Stimulated activated CD8-positive, alpha-beta memory T cell treated with anti-CD3 and anti-CD28 coated beads, Interleukin-2, amount 100 ng/mL, for 48 hours (primary cell): ENCODE results near the gene ZMYM4.
"Not testable (repeated sequence)": the region's sequence is repeated elsewhere in the genome, so short reads cannot be mapped to it uniquely, and the experiment has no call there.

Experiments used
- DNase-seq, 2 donors: peaks; one replicate each; pipeline ENCODE4 v3.0.0-alpha.2; 2020; ENCODE audit warnings: low read depth in 2 of 2

Gene ZMYM4

DNA sequence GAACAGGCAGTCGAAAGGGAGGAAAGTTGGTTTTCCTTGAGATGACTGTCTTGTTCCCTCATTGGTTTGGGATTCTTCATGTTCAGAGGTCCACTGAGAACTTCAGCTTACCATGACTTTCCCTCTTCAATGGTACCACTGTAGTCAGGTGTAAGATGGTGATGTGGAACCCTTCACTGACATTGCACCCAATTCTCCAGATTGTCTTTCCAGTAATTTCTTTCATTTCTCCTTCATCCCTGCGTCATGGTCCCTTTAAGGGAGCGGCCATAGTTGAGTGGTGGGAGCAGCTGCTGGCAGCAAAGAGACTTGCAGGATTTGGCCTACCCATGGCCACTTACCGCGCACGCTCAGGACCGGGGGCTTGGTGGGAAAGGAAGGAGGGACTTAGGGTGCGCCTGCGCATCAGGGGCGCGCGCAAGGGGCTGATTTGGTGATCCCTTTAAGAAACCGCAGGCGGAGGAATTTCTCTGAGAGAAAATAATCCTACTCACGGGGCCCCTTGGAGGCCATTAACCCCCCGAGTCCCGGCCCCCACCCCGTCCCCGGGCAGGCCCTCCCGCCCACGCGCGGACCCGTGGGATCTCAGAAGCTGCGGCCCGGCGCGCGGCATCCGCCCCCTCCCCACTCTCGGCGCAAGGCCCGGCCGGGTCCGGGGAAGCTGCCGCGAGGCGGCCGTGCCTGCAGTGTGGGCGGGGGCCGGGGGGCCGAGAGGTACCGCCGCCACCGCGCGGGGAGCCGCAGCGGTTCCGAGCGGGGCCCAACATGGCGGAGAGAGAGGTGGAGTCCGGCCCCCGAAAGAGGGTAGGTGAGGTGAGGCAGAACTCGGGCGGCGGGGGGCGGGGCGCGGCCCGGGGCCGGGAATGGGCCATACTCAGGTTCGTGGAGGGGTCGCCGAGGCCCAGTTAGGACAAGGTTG, at the start of gene ZMYM4:
TSS of gene ZMYM4 (plus strand) at position 428 of the 919 bp plus-strand sequence. CDS start at position 766, 338 bp downstream.
- peak; percentile 81 to 84 for DNase-seq

DNA sequence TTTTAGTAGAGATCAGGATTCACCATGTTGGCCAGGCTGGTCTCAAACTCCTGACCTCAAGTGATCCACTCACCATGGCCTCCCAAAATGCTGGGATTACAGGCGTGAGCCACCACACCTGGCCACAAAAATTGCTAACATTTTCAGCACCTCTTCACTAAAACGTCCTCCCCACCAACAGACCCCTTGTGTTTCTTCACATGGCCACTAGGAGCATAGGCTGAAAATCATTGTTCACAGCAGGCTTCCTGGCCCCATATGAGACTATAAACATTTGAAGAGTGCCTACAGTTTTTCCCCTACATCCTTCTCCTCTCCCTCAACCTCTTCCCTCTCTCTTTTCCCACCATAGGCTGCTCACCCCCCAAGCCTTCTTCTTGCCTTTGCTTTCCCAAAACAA, 47.5 kb upstream of the ZMYM4 start:
- no peak for DNase-seq

DNA sequence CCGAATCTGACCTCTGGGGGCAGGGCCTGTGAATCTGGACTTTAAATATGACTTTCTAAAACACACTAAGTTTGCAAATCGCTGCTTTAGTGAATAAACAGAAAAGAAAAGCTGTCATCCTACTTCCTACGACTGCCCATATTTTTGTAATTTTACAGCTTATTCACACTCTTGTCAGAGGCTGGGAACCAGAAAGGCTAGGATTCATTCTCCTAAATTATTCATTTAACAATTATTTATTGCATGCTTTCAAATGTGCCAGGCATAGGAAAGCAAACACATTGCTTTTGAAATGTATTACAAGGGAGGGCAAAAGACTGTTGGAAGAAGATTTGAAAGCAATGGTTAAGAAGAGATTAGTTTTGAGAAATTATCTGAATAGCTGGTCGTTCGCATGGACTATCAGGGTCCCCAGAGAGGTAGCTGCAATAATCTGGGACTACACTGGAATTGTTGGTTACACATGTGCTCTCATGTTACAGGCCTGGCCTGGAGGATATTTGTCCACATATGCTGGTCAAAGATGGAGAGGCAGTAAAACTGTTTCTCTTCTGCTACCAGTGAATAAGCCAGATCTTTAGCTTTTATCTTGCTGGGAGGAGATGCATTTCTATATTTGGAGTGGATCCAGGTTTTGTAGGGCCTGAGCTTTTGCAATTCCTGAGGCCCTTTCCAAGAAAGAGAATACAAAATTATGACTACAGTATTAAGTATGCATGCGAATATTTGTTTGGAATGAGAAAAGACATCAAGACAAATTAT, 46.0 kb upstream of the ZMYM4 start:
- DNase-seq: no peak

DNA sequence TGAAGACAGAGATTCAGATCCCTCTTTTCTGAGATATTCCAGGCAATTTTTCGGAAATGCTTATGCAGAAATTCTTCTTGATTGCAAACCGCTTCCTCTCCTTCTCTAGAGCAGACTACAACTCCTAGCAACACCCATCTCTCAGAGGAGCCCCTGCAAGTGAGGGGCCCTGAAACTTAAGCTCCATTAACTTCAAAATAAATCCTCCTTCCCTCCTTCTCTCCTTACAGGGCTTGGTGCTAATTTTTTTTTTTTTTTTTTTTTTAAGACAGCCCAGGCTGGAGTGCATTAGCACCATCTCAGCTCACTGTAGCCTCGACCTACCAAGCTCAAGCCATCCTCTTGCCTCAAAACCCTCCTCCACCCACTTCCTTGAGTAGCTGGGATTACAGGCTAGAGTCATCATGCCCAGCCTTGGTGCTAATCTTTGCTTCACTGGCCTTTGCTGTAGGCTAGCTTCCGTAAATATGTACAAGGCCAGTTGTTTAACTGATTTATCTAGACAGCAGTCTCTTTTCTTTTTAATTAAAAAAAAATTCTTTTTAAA, 45.4 kb upstream of the ZMYM4 start:
- no peak for DNase-seq

DNA sequence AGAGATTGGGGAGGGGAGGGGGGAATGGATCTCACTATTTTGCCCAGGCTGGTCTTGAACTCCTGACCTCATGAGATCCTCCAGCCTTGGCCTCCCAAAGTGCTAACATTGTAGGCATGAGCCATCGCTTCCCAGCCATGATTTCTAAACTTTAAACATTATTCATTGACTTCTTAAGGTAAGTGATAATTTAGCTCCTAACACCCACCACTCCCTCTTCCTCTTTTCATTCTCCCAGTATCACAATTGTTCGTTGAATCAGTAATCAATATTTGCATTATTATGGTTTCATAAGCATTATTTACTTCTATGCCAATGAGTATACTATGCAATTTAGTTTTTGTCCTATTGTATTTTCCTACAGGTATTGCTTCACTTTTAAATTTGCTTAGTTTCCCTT, 42.0 kb upstream of the ZMYM4 start:
- DNase-seq: no peak

DNA sequence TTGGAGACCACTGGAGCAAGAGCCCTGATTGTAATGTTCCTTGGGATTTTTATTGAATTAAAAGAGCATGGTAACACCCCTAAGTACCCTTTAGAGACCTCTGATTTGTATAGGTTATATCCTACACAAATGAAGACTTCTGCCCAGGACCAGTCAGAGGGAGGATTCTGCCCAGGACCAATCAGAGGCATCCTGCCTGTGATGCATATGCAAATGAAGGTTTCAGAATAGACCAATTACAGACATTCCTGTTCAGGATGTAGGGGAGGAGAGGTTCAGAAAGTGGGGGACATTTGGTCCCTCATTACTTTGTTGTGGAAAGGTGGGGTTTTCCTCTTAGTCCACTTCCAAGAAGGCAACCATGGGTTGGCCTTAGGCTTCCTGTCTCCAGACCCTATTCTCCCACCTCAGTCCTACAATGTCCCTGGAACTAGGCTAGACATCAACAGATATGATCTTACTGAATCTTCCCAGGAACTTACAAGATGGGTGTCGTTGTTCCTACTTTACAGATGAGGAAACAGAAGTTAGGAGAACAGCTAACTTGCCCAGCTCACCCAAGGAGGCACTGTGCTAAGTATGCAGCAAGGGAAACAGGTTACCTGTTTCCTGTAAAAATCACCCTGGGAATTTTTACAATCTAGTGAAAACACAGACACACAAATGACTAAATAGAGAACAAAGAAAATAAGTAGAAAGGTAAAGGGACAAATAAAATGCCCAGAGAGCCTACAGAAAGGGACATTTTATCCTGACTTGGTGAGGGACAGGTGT, 38.7 kb upstream of the ZMYM4 start:
- no peak for DNase-seq

DNA sequence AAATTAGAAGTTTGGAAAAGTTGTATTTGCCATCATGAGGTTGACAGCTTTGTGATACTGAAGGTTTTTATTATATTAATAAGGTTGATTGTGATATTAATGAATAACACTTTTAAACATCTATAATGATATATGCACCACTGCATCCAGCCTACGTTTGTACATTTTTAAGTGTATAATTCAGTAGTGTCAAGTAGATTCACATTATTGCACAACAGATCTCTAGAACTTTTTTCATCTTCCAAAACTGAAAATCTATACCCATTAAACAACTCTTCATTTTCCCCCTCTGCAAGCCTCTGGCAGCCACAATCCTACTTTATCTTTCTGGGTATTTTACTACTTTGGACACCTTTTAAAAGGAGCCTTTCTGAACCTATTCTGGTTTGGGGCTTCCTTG, 37.2 kb upstream of the ZMYM4 start:
- DNase-seq: no peak

DNA sequence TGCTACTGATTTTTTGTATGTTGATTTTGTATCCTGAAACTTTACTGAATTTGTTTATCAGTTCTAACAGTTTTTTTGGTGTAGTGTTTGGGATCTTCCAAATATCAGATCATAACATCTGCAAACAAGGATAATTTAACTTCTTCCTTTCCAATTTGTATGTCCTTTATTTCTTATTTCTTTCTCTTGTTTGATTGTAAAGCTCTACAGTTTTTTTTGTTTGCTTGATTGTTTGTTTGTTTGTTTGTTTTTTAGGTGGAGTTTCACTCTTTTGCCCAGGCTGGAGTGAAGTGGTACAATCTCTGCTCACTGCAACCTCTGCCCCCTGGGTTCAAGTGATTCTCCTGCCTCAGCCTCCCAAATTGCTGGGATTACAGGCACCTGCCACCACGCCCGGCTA, 31.7 kb upstream of the ZMYM4 start:
- not testable (repeated sequence) for DNase-seq

DNA sequence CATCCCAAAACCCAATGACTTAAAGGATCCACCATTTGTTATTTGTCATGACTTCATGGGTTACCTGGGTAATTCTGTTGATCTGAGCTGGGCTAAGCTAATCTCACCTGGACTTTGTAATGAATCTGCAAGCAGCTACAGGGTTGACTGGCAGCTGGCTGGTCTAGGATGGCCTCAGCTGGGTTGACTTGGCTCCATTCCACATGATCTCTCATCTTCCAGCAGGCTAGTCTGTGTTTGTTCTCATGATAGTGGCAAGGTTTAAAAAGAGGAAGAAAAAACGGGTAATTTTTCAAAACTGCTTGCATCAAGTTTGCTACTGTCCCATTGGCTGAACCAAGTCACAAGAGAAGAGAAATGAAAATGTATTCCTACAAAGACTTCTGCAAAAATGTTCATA, 24.8 kb upstream of the ZMYM4 start:
- no peak for DNase-seq

DNA sequence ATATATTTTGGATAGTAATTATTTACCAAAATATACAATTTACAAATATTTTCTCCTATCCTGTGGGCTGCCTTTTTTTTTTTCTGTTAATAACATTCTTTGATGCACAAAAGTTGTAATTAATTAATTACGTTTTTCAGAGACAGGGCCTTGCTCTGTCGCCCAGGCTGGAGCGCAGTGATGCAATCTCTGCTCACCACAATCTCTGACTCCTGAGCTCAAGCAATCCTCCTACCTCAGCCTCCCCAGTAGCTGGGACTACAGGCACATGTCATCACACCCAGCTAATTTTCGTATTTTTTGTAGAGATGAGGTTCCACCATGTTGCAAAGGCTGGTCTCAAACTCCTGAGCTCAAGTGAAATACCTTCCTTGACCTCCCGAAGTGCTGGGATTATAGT, 21.3 kb upstream of the ZMYM4 start:
- no peak for DNase-seq

DNA sequence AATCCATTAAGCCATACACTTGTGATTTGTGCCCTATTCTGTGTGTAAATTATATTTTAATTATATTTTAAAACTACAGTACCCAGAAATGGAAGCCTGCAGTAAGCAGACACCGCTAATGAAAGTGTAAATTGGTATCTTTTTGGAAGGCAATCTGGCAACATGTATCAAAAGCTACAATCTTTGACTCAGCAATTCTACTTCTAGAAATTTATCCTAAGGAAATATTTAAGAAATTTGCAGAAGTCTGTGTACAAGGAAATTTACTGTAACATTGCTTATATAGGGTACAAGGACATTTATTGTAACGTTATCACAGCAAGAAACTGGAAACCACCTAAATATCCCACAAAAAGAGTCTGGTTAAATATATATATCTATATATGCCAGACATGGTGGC, 14.6 kb upstream of the ZMYM4 start:
- no peak for DNase-seq

DNA sequence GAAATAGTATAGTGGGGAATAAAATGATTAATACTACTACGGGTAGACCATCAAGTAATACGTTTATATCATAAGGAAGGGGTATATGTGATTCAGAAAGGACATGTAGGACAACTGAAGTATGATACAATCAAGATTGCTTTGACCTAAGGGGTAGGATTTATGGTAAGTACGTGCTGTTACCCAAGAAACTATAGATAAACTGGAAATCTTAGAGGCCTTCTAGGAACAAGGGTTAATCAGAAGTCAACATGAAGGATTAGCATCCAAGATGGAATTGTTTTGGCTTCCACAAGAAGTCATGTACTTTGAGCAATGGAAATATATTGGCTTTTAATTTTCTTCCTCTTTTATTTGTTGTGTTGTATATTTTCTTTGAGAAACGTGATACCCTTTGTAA, 13.2 kb upstream of the ZMYM4 start:
- no peak for DNase-seq

DNA sequence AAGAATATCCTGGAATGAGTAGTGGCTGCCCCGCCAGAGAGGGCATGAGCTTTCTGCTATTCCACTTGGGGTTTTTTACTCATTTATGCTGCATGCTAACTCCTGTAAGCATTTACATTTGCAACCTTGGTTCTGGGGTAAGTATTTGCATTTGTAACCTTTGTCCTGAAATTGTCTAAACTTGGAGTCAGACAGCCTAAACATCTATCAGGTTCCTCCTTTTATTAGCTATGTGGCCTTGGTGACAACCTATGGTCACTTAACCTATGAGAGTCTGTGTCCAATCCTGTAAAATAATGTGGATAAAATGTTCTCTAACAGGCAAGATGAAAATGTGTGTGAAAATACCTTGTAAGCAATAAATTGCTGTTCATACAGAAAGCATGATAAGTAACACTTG, 8.9 kb upstream of the ZMYM4 start:
- no peak for DNase-seq

DNA sequence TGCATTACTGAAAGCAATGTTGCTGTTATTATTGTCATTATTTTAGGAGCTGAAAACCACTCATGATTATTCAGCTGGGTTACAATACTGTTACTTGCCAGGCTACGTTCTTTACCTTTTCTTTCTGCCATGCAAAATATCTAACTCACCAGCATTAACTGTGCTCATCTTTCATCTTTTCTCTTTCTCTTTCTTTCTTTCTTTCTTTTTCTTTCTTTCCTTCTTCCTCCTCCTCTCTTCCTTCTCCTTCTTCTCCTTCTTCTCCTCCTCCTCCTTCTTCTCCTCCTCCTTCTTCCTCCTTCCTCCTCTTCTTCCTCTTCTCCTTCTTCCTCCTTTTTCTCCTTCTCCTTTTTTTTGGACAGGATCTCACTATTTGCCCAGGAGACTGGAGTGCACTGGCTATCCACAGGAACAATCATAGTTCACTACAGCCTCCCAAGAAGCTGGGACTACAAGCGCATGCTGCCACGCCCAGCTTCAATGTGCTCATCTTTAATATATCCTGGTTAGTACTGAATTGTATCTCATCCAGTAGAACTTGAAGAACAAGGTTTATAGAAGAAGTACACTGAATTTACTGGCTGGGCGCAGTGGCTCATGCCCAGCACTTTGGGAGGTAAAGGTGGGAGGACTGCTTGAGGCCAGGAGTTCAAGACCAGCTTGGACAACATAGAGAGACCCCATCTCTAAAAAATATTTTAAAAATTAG, 6.9 kb upstream of the ZMYM4 start:
- DNase-seq: no peak

DNA sequence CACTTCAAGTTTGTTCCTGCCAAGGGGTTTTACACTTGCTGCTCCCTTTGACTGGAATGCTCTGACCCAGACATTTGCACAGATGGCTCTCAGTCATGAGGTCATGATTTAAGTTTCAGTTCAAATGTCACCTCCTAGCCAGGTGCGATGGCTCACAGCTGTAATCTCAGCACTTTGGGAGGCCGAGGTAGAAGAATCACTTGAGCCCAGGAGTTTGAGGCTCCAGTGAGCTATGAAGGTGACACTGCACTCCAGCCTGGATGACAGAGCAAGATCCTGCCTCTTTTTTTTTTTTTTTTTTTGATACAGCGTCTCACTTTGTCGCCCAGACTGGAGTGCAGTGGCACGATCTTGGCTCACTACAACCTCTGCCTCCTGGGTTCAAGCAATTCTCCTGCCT, 4.5 kb upstream of the ZMYM4 start:
- no peak for DNase-seq

DNA sequence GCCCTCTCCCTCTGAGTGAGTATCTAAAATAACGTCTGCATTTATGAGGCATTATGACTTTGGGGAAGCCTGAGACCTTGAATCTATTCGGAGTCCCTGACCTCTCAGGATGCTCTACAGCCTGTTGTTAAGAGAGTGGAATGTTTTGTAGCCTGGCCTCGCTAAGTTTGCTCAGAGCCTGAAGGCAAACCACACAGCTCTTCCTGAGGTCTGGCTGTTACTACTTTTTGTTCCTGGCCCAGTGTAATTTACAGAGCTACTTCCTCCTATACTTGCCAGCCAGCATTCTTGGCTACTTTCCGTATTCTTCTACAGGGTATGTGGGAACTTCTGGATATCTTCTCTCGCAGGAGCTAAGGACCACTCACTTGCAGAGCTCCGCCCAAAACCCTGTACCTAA, 3.6 kb upstream of the ZMYM4 start:
- DNase-seq: no peak

DNA sequence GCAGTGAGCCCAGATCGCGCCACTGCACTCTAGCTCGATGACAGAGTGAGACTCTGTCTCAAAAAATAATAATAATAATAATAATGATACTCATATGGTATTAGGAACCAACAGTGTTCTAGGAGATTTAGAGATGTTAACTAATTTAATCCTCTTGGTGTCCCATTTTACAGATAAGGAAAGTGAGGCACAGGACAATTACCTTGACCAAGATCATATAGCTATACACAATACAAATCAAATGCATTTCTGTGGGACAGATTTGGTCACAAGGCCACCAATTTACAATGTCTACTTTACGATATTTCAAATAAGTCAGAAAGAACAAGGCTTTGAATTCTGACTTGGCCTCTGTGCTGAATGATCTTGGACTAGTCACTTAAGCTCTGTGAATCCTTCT, 2.2 kb upstream of the ZMYM4 start:
- no peak for DNase-seq

DNA sequence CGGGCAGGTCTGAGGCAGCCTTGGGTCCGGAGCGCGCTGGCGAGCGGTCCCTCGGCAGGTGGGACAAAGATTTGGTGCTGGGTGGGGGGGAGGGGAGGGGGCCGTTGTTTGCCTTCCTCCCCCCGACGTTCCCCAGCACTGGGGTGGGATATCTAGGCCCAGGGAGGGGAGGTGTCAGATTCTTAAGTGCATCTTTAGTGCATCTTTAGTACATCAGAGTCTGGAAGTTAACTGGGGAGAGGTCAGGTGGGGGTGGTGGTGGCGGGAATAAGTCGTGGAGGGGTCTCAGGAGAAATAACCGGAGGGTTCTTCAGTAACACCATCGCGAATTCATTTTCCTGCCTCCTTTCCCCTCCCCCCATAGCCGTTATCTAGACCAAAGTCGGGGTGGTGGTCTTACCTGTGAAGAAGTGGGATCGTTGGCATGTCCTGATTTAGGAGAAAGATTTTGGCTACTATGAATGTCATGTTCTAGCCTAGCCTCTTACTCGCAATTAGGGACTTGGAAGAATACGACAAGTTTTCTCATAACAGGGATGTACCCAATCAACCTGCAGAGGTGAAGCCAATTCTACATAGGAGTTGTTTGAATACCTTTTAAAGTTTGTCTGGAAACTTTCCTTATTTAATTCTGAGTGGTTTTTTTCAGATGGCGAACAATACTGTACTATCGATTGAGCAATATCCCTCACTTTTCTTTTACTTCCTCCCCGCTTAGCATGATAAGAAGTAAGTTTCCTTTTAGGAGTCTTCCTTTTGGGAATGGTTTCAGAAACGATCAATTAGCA, 886 bp downstream of the ZMYM4 start:
- DNase-seq: no peak

DNA sequence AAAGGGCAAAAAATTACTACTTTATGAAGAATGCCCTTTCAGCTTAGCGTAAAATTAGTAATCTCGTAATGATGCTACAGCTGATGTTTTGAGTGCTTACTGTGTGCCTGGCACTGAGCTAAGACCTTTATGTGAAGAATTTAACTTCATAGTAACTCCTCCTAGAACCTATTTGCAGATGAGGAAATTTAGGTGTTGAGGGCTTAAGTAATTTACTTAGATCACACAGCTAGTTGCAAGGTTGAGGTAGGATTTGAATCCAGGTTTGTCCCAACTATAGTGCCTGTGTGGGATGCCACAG, 1.4 kb downstream of the ZMYM4 start:
- no peak for DNase-seq

DNA sequence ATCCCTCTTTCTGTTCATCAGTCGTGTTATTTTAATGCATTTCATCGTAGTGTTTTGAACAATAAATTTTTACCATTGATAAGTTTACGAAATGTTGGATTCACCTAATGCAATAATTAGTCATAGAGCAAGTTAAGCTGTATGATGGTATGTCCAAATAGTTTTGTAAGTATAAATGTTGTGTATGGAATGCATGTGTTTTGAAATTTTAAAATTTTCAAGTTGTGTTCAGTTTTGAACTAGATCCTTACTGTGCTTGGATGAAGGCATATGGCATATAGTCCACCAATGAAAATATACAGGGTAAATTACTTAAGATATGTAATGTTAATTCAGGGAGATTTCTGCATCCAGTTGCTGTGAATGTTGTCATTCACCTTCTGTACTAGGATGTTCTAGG, 2.3 kb downstream of the ZMYM4 start:
- DNase-seq: no peak

DNA sequence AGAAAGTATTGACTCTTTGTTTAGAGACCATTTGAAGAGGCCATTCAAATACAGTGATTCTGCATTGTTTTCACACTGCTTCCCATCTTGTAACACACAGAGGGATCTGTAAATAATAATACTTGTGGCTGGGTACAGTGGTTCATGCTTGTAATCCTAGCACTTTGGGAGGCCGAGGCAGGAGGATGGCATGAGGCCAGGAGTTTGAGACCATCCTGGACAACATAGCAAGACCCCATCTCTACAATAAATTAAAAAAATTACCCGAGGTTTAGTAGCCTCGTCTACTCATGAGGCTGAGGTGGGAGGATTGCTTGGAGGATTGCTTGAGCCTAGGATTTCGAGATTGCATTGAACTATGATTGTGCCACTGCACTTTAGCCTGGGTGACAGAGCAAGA, 5.7 kb downstream of the ZMYM4 start:
- DNase-seq: no peak
